ENCODE results near the gene CYP46A1.

CYP46A1 gene

GRCh38 chr14:99696929-99697328 is 12.8 kb downstream of the CYP46A1 start:
- no peak for TF ChIP-seq CTCF (IDR thresholded peaks at IDR 0.05; ENCODE audit: control insufficient read depth, extremely low read depth, insufficient read depth)
- H3K4me3 ChIP-seq (ENCODE audit: low read depth, low read length), result no peak overlapping the region
- DNase-seq (ENCODE audit: low read depth), result no peak

GRCh38 chr14:99698236-99698635 is 14.1 kb downstream of the CYP46A1 start:
- no peak for TF ChIP-seq CTCF (IDR thresholded peaks at IDR 0.05; ENCODE audit: control insufficient read depth, extremely low read depth, insufficient read depth)
- DNase-seq (ENCODE audit: low read depth), result no peak
- no peak overlapping the region for H3K4me3 ChIP-seq (ENCODE audit: low read depth, low read length)

GRCh38 chr14:99698642-99699041 is 14.5 kb downstream of the CYP46A1 start:
- TF ChIP-seq CTCF (IDR thresholded peaks at IDR 0.05; ENCODE audit: control insufficient read depth, extremely low read depth, insufficient read depth), result no peak
- no peak overlapping the region for H3K4me3 ChIP-seq (ENCODE audit: low read depth, low read length)
- DNase-seq (ENCODE audit: low read depth), result no peak

GRCh38 chr14:99699085-99699760 is 15.1 kb downstream of the CYP46A1 start:
- TF ChIP-seq CTCF (IDR thresholded peaks at IDR 0.05; ENCODE audit: control insufficient read depth, extremely low read depth, insufficient read depth), result no peak
- no peak for DNase-seq (ENCODE audit: low read depth)
- H3K4me3 ChIP-seq (ENCODE audit: low read depth, low read length), result no peak overlapping the region

GRCh38 chr14:99699861-99700260 is 15.8 kb downstream of the CYP46A1 start:
- DNase-seq (ENCODE audit: low read depth), result no peak

GRCh38 chr14:99700379-99700778 is 16.3 kb downstream of the CYP46A1 start:
- no peak for DNase-seq (ENCODE audit: low read depth)
- TF ChIP-seq CTCF (IDR thresholded peaks at IDR 0.05; ENCODE audit: control insufficient read depth, extremely low read depth, insufficient read depth), result no peak
- H3K4me3 ChIP-seq (ENCODE audit: low read depth, low read length), result no peak overlapping the region

More at GRCh38 chr14:99699861-99700260, 15.8 kb downstream of the CYP46A1 start:
- no peak for TF ChIP-seq CTCF (IDR thresholded peaks at IDR 0.05; ENCODE audit: control insufficient read depth, extremely low read depth, insufficient read depth)
- no peak overlapping the region for H3K4me3 ChIP-seq (ENCODE audit: low read depth, low read length)

- DNase-seq (ENCODE audit: low read depth), result no peak
- TF ChIP-seq CTCF (IDR thresholded peaks at IDR 0.05; ENCODE audit: control insufficient read depth, extremely low read depth, insufficient read depth), result no peak
- H3K4me3 ChIP-seq (ENCODE audit: low read depth, low read length), result no peak overlapping the region
Measured at GRCh38 chr14:99701260-99701659, 17.2 kb downstream of the CYP46A1 start.

Data from LNCaP clone FGC (cell line).